HepG2 (cell line): ENCODE measurements around the gene ACAA2.

Experiments
- BRCA1 ChIP-seq: sonication (generic); formaldehyde crosslinking; IDR thresholded peaks from 2 replicates; pipeline ENCODE4 v1.4.0; 2020; ENCODE audit warnings: missing genetic modification reagents
- CHD2 ChIP-seq: IDR thresholded peaks from 2 replicates; pipeline ENCODE4 v1.6.1; 2011; ENCODE audit warnings: low read depth, low read length, improper control_type of control experiment
- FOXK2 ChIP-seq: fragments of 450-650 bp; IDR thresholded peaks from 2 replicates; pipeline ENCODE4 v1.6.1; 2016
- HOXA7 ChIP-seq: sonication (generic); formaldehyde crosslinking; IDR thresholded peaks from 2 replicates; pipeline ENCODE4 v1.8.1; 2022; ENCODE audit warnings: mild to moderate bottlenecking, missing genetic modification reagents, moderate library complexity
- MEIS1 ChIP-seq: sonication (generic); formaldehyde crosslinking; IDR thresholded peaks from 2 replicates; pipeline ENCODE4 v1.9.0; 2021; ENCODE audit warnings: mild to moderate bottlenecking, missing genetic modification reagents, moderate library complexity, borderline replicate concordance
- NR0B2 ChIP-seq: sonication (generic); formaldehyde crosslinking; IDR thresholded peaks from 2 replicates; pipeline ENCODE4 v1.4.0; 2020; ENCODE audit warnings: mild to moderate bottlenecking, missing genetic modification reagents
- NR1H2 ChIP-seq: sonication (generic); formaldehyde crosslinking; IDR thresholded peaks from 2 replicates; pipeline ENCODE4 v1.8.1; 2022; ENCODE audit warnings: low read depth, missing genetic modification reagents, borderline replicate concordance
- PITX1 ChIP-seq: sonication (generic); formaldehyde crosslinking; IDR thresholded peaks from 2 replicates; pipeline ENCODE4 v1.5.1; 2020; ENCODE audit warnings: mild to moderate bottlenecking, missing genetic modification reagents
- SIX4 ChIP-seq: sonication (generic); formaldehyde crosslinking; IDR thresholded peaks from 2 replicates; pipeline ENCODE4 v1.4.0; 2020; ENCODE audit warnings: missing genetic modification reagents
- TCF7L2 ChIP-seq: IDR thresholded peaks from 2 replicates; pipeline ENCODE4 v1.6.1; 2011; ENCODE audit warnings: mild to moderate bottlenecking, low read depth, low read length, moderate library complexity
- ZNF337 ChIP-seq: sonication (generic); formaldehyde crosslinking; IDR thresholded peaks from 2 replicates; pipeline ENCODE4 v1.5.1; 2020; ENCODE audit warnings: missing genetic modification reagents, low read depth, mild to moderate bottlenecking, borderline replicate concordance
- ZNF747 ChIP-seq: sonication (generic); formaldehyde crosslinking; IDR thresholded peaks from 2 replicates; pipeline ENCODE4 v1.8.1; 2023; ENCODE audit warnings: missing genetic modification reagents, mild to moderate bottlenecking, borderline replicate concordance
- TF ChIP-seq, protein P1 (sequence below): sonication (generic); formaldehyde crosslinking; IDR thresholded peaks from 2 replicates; pipeline ENCODE4 v1.4.0; 2020; ENCODE audit warnings: missing genetic modification reagents
- TF ChIP-seq, protein P2 (sequence below): sonication (generic); formaldehyde crosslinking; IDR thresholded peaks from 2 replicates; pipeline ENCODE4 v1.5.0; 2020; ENCODE audit warnings: mild to moderate bottlenecking, missing genetic modification reagents, moderate library complexity

DNA sequence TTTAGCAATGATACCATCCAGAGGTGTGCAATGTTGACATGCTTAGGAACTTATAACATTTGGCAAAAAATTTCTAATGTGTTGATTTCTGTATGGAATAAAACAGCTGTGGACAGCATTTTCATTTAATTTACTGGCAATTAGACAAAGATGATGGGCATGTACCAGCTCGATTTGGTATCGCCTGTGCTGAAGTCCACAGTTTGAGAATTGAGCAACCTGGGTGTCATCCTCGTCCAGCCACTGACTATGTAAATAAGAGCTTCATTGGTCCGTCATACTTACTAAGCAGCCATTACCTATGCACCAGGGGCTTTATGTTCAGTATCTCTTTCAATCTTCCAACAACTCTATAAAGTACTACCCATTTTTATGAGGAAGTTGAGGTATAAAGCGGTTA, 24.6 kb upstream of the ACAA2 start:
- no peak for TF ChIP-seq NR1H2 (CRISPR knock-in tag)
- TF ChIP-seq MEIS1, result no peak
- TF ChIP-seq BRCA1 (CRISPR knock-in tag), result no peak
- no peak for TF ChIP-seq CHD2
- TF ChIP-seq ZNF337 (CRISPR knock-in tag), result no peak
- TF ChIP-seq TCF7L2, result no peak
- no peak for TF ChIP-seq SIX4 (CRISPR knock-in tag)
- TF ChIP-seq, protein P1, sequence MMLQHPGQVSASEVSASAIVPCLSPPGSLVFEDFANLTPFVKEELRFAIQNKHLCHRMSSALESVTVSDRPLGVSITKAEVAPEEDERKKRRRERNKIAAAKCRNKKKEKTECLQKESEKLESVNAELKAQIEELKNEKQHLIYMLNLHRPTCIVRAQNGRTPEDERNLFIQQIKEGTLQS (CRISPR knock-in tag), result no peak
- TF ChIP-seq ZNF747 (CRISPR knock-in tag), result no peak
- TF ChIP-seq FOXK2, result no peak
- no peak for TF ChIP-seq HOXA7 (CRISPR knock-in tag)
- no peak for TF ChIP-seq NR0B2
- TF ChIP-seq PITX1 (CRISPR knock-in tag), result no peak
- TF ChIP-seq, protein P2, sequence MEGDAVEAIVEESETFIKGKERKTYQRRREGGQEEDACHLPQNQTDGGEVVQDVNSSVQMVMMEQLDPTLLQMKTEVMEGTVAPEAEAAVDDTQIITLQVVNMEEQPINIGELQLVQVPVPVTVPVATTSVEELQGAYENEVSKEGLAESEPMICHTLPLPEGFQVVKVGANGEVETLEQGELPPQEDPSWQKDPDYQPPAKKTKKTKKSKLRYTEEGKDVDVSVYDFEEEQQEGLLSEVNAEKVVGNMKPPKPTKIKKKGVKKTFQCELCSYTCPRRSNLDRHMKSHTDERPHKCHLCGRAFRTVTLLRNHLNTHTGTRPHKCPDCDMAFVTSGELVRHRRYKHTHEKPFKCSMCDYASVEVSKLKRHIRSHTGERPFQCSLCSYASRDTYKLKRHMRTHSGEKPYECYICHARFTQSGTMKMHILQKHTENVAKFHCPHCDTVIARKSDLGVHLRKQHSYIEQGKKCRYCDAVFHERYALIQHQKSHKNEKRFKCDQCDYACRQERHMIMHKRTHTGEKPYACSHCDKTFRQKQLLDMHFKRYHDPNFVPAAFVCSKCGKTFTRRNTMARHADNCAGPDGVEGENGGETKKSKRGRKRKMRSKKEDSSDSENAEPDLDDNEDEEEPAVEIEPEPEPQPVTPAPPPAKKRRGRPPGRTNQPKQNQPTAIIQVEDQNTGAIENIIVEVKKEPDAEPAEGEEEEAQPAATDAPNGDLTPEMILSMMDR (CRISPR knock-in tag), result no peak
